Neuronal stem cell (in vitro differentiated cells): Measurements from ENCODE around the gene TCF7.

Experiments used
- DNase-seq: peaks from one replicate; pipeline ENCODE4 v3.0.0-alpha.2; 2013; ENCODE audit warnings: low spot score
- H2AFZ ChIP-seq: one replicate; pipeline ENCODE4 v1.6.1; 2013; ENCODE audit warnings: mild to moderate bottlenecking, low read length, inconsistent platforms
- H2AK5ac ChIP-seq: 2 replicates; pipeline ENCODE4 v1.6.1; 2013; ENCODE audit warnings: low read depth, mild to moderate bottlenecking, inconsistent platforms, low read length, moderate library complexity, mixed read lengths
- H2BK120ac ChIP-seq: 2 replicates; pipeline ENCODE4 v1.6.1; 2013; ENCODE audit warnings: low read depth, mild to moderate bottlenecking, inconsistent platforms, low read length, moderate library complexity, mixed read lengths
- H2BK12ac ChIP-seq: one replicate; pipeline ENCODE4 v1.6.1; 2013; ENCODE audit warnings: low read length, inconsistent platforms
- H2BK15ac ChIP-seq: 2 replicates; pipeline ENCODE4 v1.6.1; 2013; ENCODE audit warnings: mild to moderate bottlenecking, low read length, inconsistent platforms, mixed read lengths
- H2BK5ac ChIP-seq: one replicate; pipeline ENCODE4 v1.6.1; 2013; ENCODE audit warnings: inconsistent platforms, mild to moderate bottlenecking, low read length, moderate library complexity
- H3K14ac ChIP-seq: one replicate; pipeline ENCODE4 v1.6.1; 2013; ENCODE audit warnings: low read length, inconsistent platforms
- H3K18ac ChIP-seq: 2 replicates; pipeline ENCODE4 v1.6.1; 2013; ENCODE audit warnings: low read length, inconsistent platforms
- H3K23ac ChIP-seq: 2 replicates; pipeline ENCODE4 v1.6.1; 2013; ENCODE audit warnings: low read depth, mild to moderate bottlenecking, mixed read lengths, low read length, inconsistent platforms; ENCODE audit not compliant: poor library complexity
- H3K27ac ChIP-seq: replicated peaks from 3 replicates; pipeline ENCODE4 v1.5.1; 2013; ENCODE audit warnings: low read length, inconsistent platforms
- H3K27me3 ChIP-seq, 3 experiments: 2 replicates each; pipeline ENCODE4 v1.6.1; 2013; ENCODE audit warnings: low read length in 3 of 3, mild to moderate bottlenecking in 2 of 3, inconsistent platforms in 1 of 3, low read depth in 1 of 3, mixed read lengths in 1 of 3, moderate library complexity in 1 of 3; ENCODE audit not compliant: control insufficient read depth in 3 of 3, insufficient read depth in 3 of 3
- H3K36me3 ChIP-seq, 2 donors: replicated peaks in 1 of 2; 2 replicates each; pipeline ENCODE4 v1.6.1; 2013; ENCODE audit warnings: low read length in 2 of 2; ENCODE audit not compliant: control insufficient read depth in 2 of 2, insufficient read depth in 2 of 2
- H3K4ac ChIP-seq: 2 replicates; pipeline ENCODE4 v1.6.1; 2013; ENCODE audit warnings: inconsistent platforms, mild to moderate bottlenecking, low read length, moderate library complexity
- H3K4me1 ChIP-seq, 2 donors: 1 replicate in 1 of 2; 2 replicates in 1 of 2; pipeline ENCODE4 v1.6.1; 2013; ENCODE audit warnings: low read length in 2 of 2, low read depth in 1 of 2; ENCODE audit not compliant: control insufficient read depth in 2 of 2, insufficient read depth in 1 of 2
- H3K4me2 ChIP-seq: one replicate; pipeline ENCODE4 v1.6.1; 2013; ENCODE audit warnings: mild to moderate bottlenecking, low read length, inconsistent platforms; ENCODE audit not compliant: insufficient read depth, poor library complexity, severe bottlenecking
- H3K4me3 ChIP-seq, 2 donors: 2 replicates each; pipeline ENCODE4 v1.5.1; 2013; ENCODE audit warnings: low read length in 2 of 2, mild to moderate bottlenecking in 2 of 2, inconsistent platforms in 1 of 2, moderate library complexity in 1 of 2
- H3K79me1 ChIP-seq: one replicate; pipeline ENCODE4 v1.6.1; 2013; ENCODE audit warnings: low read depth, mild to moderate bottlenecking, inconsistent platforms, low read length, moderate library complexity
- H3K9ac ChIP-seq: one replicate; pipeline ENCODE4 v1.6.1; 2013; ENCODE audit warnings: mild to moderate bottlenecking, low read depth, low read length, inconsistent platforms; ENCODE audit not compliant: poor library complexity
- H3K9me3 ChIP-seq, 2 donors: replicated peaks in 1 of 2; 2 replicates each; pipeline versions ENCODE3 to v1.6.1; 2013; ENCODE audit warnings: low read length in 2 of 2, mild to moderate bottlenecking in 2 of 2, inconsistent platforms in 1 of 2, low read depth in 1 of 2, mixed read lengths in 1 of 2, moderate library complexity in 1 of 2; ENCODE audit not compliant: control insufficient read depth in 2 of 2, insufficient read depth in 1 of 2
- H4K8ac ChIP-seq: one replicate; pipeline ENCODE4 v1.6.1; 2013; ENCODE audit warnings: low read depth, mild to moderate bottlenecking, inconsistent platforms, low read length, moderate library complexity
- H4K91ac ChIP-seq: one replicate; pipeline ENCODE4 v1.6.1; 2013; ENCODE audit warnings: low read length, low read depth, mild to moderate bottlenecking, inconsistent platforms; ENCODE audit not compliant: poor library complexity
- WGBS, 2 donors: extraction: QIAGEN DNeasy Blood & Tissue Kit; methylation state at CpG; one replicate each; pipeline ENCODE4 v1.1.7; 2013; ENCODE audit warnings: missing lambda C conversion rate in 2 of 2, mixed read lengths in 1 of 2; ENCODE audit not compliant: insufficient read length in 2 of 2, insufficient replicate concordance in 1 of 2; ENCODE audit errors: extremely low coverage in 2 of 2; 5-methylcytosine and 5-hydroxymethylcytosine counted together

Gene TCF7

DNA sequence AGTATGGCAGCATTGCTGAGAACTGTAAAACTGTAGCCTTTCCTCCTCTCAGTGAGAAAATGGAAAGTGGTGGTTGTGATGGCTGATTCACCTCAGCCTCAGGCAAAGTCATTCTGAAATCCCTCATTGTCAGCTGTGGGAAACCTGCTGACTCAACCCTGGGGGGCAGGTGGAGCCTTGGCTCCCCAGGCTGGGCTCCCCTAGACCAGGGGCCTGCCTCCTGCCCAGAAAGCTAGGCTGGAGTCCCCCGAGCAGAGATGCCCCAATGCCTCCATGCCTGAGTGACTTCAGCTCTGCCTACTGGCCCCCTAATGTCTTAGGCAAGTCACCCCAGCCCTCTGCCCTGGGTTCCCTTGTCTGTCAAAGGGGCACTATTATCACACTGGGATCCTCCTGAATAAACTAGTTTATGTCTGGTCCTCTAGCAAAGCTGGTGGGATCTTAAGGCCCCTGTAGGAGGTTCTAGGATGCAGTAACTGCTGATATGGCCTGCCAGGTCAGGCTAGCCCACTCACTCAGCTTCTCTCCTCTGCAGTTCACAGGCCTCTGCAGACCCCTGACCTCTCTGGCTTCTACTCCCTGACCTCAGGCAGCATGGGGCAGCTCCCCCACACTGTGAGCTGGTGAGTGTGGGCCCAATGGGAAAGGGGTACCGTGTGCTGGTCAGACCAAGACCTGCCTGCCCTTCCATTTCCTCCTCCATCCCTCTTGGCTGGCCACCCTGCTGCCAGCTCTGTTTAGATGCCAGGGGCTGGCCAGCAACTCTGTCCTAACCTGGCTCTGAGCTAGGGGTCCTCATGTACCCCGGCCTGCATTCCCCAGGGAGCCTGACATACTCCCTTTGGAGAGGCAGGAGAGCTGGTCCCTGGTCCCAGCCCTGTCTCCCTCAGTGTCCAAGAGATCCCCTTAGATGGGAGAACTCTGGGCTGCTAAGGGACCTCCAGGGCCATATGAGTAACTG, 24.2 kb downstream of the TCF7 start:
- Histone ChIP-seq H4K91ac (no peak overlapping the region), H2BK120ac (no peak overlapping the region), H3K9ac (peak overlapping the region; percentile 66), H3K27ac (no peak overlapping the region), H3K23ac (peak overlapping the region; percentile 46), H4K8ac (no peak overlapping the region), H2BK12ac (no peak overlapping the region), H2AK5ac (no peak overlapping the region), H3K4me3 (no peak overlapping the region), H3K4ac (no peak overlapping the region), H2AFZ (no peak overlapping the region), H2BK15ac (no peak overlapping the region), H3K36me3 (peaks cover 30 to 89% of the 10 kb centered on the region in 2 donors), H3K14ac (no peak overlapping the region), H3K18ac (no peak overlapping the region), H3K4me1 (no peaks in the 10 kb centered on the region), H3K9me3 (no peaks in the 10 kb centered on the region), H2BK5ac (no peak overlapping the region), H3K79me1 (peaks cover 10% of the 10 kb centered on the region), H3K27me3 (no peaks in the 10 kb centered on the region), H3K4me2 (no peak overlapping the region)
- DNase-seq, result no peak
- no CpG with 5 or more reads among the region's 3 CpGs for WGBS, 2 donors

DNA sequence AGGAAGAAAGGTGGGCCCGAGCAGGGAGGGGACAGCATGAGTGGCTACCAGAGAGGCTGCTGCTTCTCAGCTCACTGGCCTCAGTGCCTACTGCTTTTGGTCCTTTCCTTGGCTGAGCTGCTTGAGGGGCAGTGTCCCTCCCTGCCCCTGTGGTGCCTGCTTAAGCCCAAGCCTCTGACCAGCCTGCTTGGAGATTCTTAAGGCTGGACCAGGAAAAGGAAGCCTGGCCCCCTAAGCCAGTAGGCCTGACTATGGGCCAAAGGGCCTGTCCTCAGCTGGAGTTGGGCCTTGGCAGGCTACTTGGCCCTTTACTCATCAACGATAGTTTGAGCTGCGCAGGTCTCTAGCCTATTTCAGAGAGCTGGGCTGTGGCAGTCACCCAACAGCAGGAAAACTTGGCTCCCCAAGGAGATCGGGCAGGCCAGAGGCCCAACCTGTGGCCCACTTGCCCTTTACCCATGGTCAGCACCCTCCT, 24.9 kb downstream of the TCF7 start:
- Histone ChIP-seq H3K27me3 (no peaks in the 10 kb centered on the region), H3K36me3 (peaks cover 28 to 89% of the 10 kb centered on the region in 2 donors), H2BK120ac (no peak overlapping the region), H4K91ac (no peak overlapping the region), H3K4me3 (no peak overlapping the region), H3K9ac (no peak overlapping the region), H3K18ac (no peak overlapping the region), H3K14ac (no peak overlapping the region), H3K4me2 (no peak overlapping the region), H3K9me3 (no peaks in the 10 kb centered on the region), H3K4ac (no peak overlapping the region), H3K4me1 (no peaks in the 10 kb centered on the region), H3K27ac (no peak overlapping the region), H2AFZ (no peak overlapping the region), H2BK12ac (no peak overlapping the region), H3K23ac (no peak overlapping the region), H4K8ac (no peak overlapping the region), H3K79me1 (peaks cover 10% of the 10 kb centered on the region), H2BK5ac (peak overlapping the region; percentile 14), H2BK15ac (no peak overlapping the region), H2AK5ac (no peak overlapping the region)
- no CpG with 5 or more reads among the region's 4 CpGs for WGBS, 2 donors
- no peak for DNase-seq

DNA sequence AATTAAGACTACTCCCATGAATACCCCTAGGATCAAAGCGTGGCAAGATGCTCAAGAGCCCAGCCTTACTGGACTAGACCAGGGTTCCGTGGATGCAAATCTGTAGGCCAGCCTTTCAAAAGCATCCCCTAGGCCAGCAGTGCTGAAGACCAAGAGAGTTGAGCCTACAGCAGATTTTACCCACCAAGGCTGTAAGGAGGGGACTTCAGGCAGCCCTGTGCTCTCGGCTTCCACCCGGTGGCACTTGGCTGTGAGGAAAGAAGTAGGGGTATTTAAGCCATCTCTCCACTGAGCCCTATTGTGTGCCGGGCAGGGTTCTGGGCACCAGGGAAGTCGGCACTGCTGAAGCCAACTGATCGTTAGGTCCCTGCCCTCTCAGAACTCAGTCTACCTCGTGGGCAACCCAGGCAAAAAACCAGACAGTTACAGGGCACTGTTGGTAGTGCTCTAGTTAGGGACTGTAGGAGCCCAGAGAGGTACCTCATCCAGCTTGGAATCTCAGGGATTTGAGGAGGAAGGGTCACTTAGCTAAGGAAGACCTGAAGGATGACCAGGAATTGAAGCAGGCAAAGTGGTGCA, 25.5 kb downstream of the TCF7 start:
- no peak overlapping the region for H3K4me2 ChIP-seq
- no peak overlapping the region for H3K4ac ChIP-seq
- no peak overlapping the region for H3K23ac ChIP-seq
- peak overlapping the region; percentile 9 for H2BK5ac ChIP-seq
- no peak overlapping the region for H3K4me3 ChIP-seq
- H4K8ac ChIP-seq, result no peak overlapping the region
- H3K4me1 ChIP-seq, result no peaks in the 10 kb centered on the region
- peaks cover 30 to 90% of the 10 kb centered on the region in 2 donors for H3K36me3 ChIP-seq
- H2BK120ac ChIP-seq, result no peak overlapping the region
- no peak overlapping the region for H3K27ac ChIP-seq
- no peak overlapping the region for H2AK5ac ChIP-seq
- H3K79me1 ChIP-seq, result peaks cover 10% of the 10 kb centered on the region
- no peak overlapping the region for H3K18ac ChIP-seq
- H2AFZ ChIP-seq, result no peak overlapping the region
- H3K9ac ChIP-seq, result no peak overlapping the region
- H2BK15ac ChIP-seq, result no peak overlapping the region
- H3K27me3 ChIP-seq, result no peaks in the 10 kb centered on the region
- WGBS, 2 donors, result no CpG with 5 or more reads among the region's 8 CpGs
- H3K14ac ChIP-seq, result no peak overlapping the region
- no peak for DNase-seq
- no peak overlapping the region for H4K91ac ChIP-seq
- H2BK12ac ChIP-seq, result no peak overlapping the region
- no peaks in the 10 kb centered on the region for H3K9me3 ChIP-seq

GRCh38 chr5:134140530-134141201, 26.2 kb downstream of the TCF7 start:
- Histone ChIP-seq H4K8ac (no peak overlapping the region), H2BK12ac (no peak overlapping the region), H4K91ac (no peak overlapping the region), H2AFZ (no peak overlapping the region), H3K27ac (no peak overlapping the region), H2BK120ac (no peak overlapping the region), H3K23ac (no peak overlapping the region), H3K14ac (no peak overlapping the region), H2BK15ac (no peak overlapping the region), H3K4me1 (no peaks in the 10 kb centered on the region), H3K4me3 (no peak overlapping the region), H2AK5ac (no peak overlapping the region), H2BK5ac (peak overlapping the region; percentile 9), H3K4me2 (no peak overlapping the region), H3K27me3 (no peaks in the 10 kb centered on the region), H3K18ac (no peak overlapping the region), H3K9me3 (no peaks in the 10 kb centered on the region), H3K4ac (no peak overlapping the region), H3K9ac (no peak overlapping the region), H3K36me3 (peaks cover 35 to 90% of the 10 kb centered on the region in 2 donors), H3K79me1 (peaks cover 16% of the 10 kb centered on the region)
- WGBS, 2 donors, result no CpG with 5 or more reads among the region's 8 CpGs
- peak; percentile 51 for DNase-seq
